Thyroid gland (tissue), 4 donors: ENCODE results near the gene MOB3A.

ENCODE experiments used
- CTCF ChIP-seq, 6 experiments: fragments of 200-600 bp in 3 of 6; fragments of 450-650 bp in 3 of 6; sonication (generic) in 3 of 6; IDR thresholded peaks; one replicate each; pipeline ENCODE4 v1.5.1; 2016 to 2019; ENCODE audit warnings: antibody characterized with exemption in 6 of 6, mild to moderate bottlenecking in 2 of 6, inconsistent platforms in 1 of 6, moderate library complexity in 1 of 6
- POLR2A ChIP-seq, 2 donors: fragments of 450-650 bp; IDR thresholded peaks; one replicate each; pipeline ENCODE4 v1.6.1; 2017; ENCODE audit warnings: antibody characterized with exemption in 2 of 2, mild to moderate bottlenecking in 2 of 2, moderate library complexity in 1 of 2

- TF ChIP-seq POLR2A (IDR thresholded peaks at IDR 0.05) = no peak
- TF ChIP-seq CTCF (IDR thresholded peaks at IDR 0.05) = no peak
These were observed 48.1 kb upstream of the MOB3A start for GRCh38 chr19:2144190-2144589.
